GM12878 (cell line): ENCODE data around the gene CTNNA3. TPM values are rescaled to one million over a fixed set of nuclear protein-coding genes. Genes with fewer than 3 reads are reported as not detected.

Source experiments
- ATAC-seq: fragments of 200-7000 bp; cut with Tn5 transposase; 3 replicates; pipeline ENCODE4 v1.9.1; 2020; ENCODE audit warnings: mild to moderate bottlenecking, moderate library complexity
- BruUV-seq: library from RNA; stranded (reverse); fragments of 400-500 nt; replicated peaks from 2 replicates; lab custom pipeline; 2021; lab: Mats Ljungman, UMichigan
- CTCF ChIA-PET: fragments of 300-600 bp; sonication (Branson Sonifier 250); formaldehyde crosslinking; extraction: SDS; loops from one replicate; lab custom pipeline; 2021; ENCODE audit warnings: inconsistent platforms; lab: Yijun Ruan, JAX
- POLR2A ChIA-PET: fragments of 350-600 bp; formaldehyde crosslinking; extraction: SDS; loops from one replicate; lab custom pipeline; 2021; ENCODE audit warnings: inconsistent platforms; lab: Charles Lee
- RAD21 ChIA-PET: fragments of 300-600 bp; sonication (Branson Sonifier 250); formaldehyde crosslinking; loops from one replicate; lab custom pipeline; 2023; ENCODE audit warnings: antibody characterized with exemption; ENCODE audit not compliant: unreplicated experiment; lab: Charles Lee
- SMC1A ChIA-PET: fragments of 300-600 bp; sonication (Branson Sonifier 250); formaldehyde crosslinking; loops from one replicate; lab custom pipeline; 2023; ENCODE audit not compliant: unreplicated experiment, uncharacterized antibody; lab: Charles Lee
- DNase-seq: peaks from one replicate; pipeline ENCODE4 v3.0.0-alpha.2; 2011; ENCODE audit warnings: low read depth, low spot score
- FAIRE-seq: peaks from 3 replicates; lab custom pipeline; 2011; peaks lifted over from hg19 to GRCh38; lab: Jason Lieb, UNC
- H2AFZ ChIP-seq: 2 replicates; pipeline ENCODE4 v1.6.0; 2011; ENCODE audit warnings: low read depth, low read length, control low read depth; ENCODE audit not compliant: control insufficient read depth
- H3K27ac ChIP-seq: 2 replicates; pipeline ENCODE4 v1.5.1; 2011; ENCODE audit warnings: control low read depth; ENCODE audit not compliant: control insufficient read depth, insufficient read depth
- H3K27me3 ChIP-seq, 2 experiments: replicated peaks in 1 of 2; 2 replicates each; pipeline versions ENCODE4 v1.6.0 to v1.6.1; 2011; ENCODE audit warnings: low read length in 1 of 2; ENCODE audit not compliant: control insufficient read depth in 2 of 2, insufficient read depth in 2 of 2
- H3K36me3 ChIP-seq, 2 experiments: 2 replicates each; pipeline ENCODE4 v1.5.1; 2011; ENCODE audit warnings: low read length in 1 of 2; ENCODE audit not compliant: control insufficient read depth in 2 of 2, insufficient read depth in 2 of 2
- H3K4me1 ChIP-seq: 2 replicates; pipeline ENCODE4 v1.6.1; 2011; ENCODE audit warnings: mild to moderate bottlenecking, low read length, moderate library complexity, mixed read lengths; ENCODE audit not compliant: control insufficient read depth, insufficient read depth
- H3K4me2 ChIP-seq: 2 replicates; pipeline ENCODE4 v1.6.0; 2011; ENCODE audit warnings: control low read depth; ENCODE audit not compliant: control insufficient read depth, insufficient read depth
- H3K4me3 ChIP-seq: fragments of 200-600 bp; sonication (generic); 2 replicates; pipeline ENCODE4 v1.5.1; 2016
- H3K79me2 ChIP-seq: 2 replicates; pipeline ENCODE4 v1.6.0; 2011; ENCODE audit warnings: low read length; ENCODE audit not compliant: control insufficient read depth, insufficient read depth
- H3K9ac ChIP-seq: 2 replicates; pipeline ENCODE4 v1.8.0; 2011; ENCODE audit warnings: low read length, control low read depth, mixed read lengths; ENCODE audit not compliant: control insufficient read depth, insufficient read depth
- H3K9me3 ChIP-seq: replicated peaks from 3 replicates; pipeline ENCODE4 v1.5.1; 2011; ENCODE audit warnings: mild to moderate bottlenecking, low read length; ENCODE audit not compliant: control insufficient read depth, insufficient read depth
- H4K20me1 ChIP-seq: 2 replicates; pipeline ENCODE4 v1.6.0; 2011; ENCODE audit not compliant: control insufficient read depth, insufficient read depth
- ATF3 ChIP-seq: IDR thresholded peaks from 2 replicates; pipeline ENCODE4 v1.6.1; 2011; ENCODE audit warnings: low read depth, mild to moderate bottlenecking, low read length, moderate library complexity, borderline replicate concordance; ENCODE audit errors: extremely low read depth
- BCLAF1 ChIP-seq: fragments of 450-650 bp; IDR thresholded peaks from 2 replicates; pipeline ENCODE4 v1.6.1; 2017; ENCODE audit warnings: antibody characterized with exemption, mild to moderate bottlenecking, moderate library complexity
- BRCA1 ChIP-seq: IDR thresholded peaks from 2 replicates; pipeline ENCODE4 v1.6.1; 2011; ENCODE audit warnings: low read depth, low read length, improper control_type of control experiment
- CEBPB ChIP-seq, 2 experiments: fragments of 150-350 bp in 1 of 2; IDR thresholded peaks; 2 replicates each; pipeline ENCODE4 v1.6.1; 2012 to 2014; ENCODE audit warnings: low read depth in 2 of 2, low read length in 2 of 2, borderline replicate concordance in 1 of 2, inconsistent platforms in 1 of 2
- HCFC1 ChIP-seq: fragments of 150-350 bp; IDR thresholded peaks from 2 replicates; pipeline ENCODE4 v1.6.1; 2014; ENCODE audit warnings: low read length
- IRF4 ChIP-seq: IDR thresholded peaks from 2 replicates; pipeline ENCODE4 v1.6.1; 2011; ENCODE audit warnings: low read depth, low read length
- KLF5 ChIP-seq: fragments of 450-650 bp; IDR thresholded peaks from 2 replicates; pipeline ENCODE4 v1.6.1; 2014; ENCODE audit warnings: mild to moderate bottlenecking; ENCODE audit not compliant: partially characterized antibody
- NBN ChIP-seq: fragments of 450-650 bp; IDR thresholded peaks from 2 replicates; pipeline ENCODE4 v1.6.1; 2016
- STAT3 ChIP-seq: IDR thresholded peaks from 2 replicates; pipeline ENCODE4 v1.6.1; 2011; ENCODE audit warnings: low read depth, low read length, improper control_type of control experiment
- TAF1 ChIP-seq: IDR thresholded peaks from 2 replicates; pipeline ENCODE4 v1.6.1; 2011; ENCODE audit warnings: mild to moderate bottlenecking, low read depth, low read length, borderline replicate concordance
- TCF7 ChIP-seq: IDR thresholded peaks from 2 replicates; pipeline ENCODE4 v1.6.1; 2014; ENCODE audit warnings: antibody characterized with exemption, borderline replicate concordance
- USF1 ChIP-seq: IDR thresholded peaks from 2 replicates; pipeline ENCODE4 v1.6.1; 2011; ENCODE audit warnings: borderline replicate concordance, low read depth, mild to moderate bottlenecking, moderate library complexity, mixed read lengths, low read length; ENCODE audit not compliant: insufficient read depth; ENCODE audit errors: extremely low read length
- ZNF207 ChIP-seq: fragments of 450-650 bp; IDR thresholded peaks from 2 replicates; pipeline ENCODE4 v1.6.1; 2014; ENCODE audit warnings: antibody characterized with exemption, mild to moderate bottlenecking, borderline replicate concordance
- ZZZ3 ChIP-seq: IDR thresholded peaks from 2 replicates; pipeline ENCODE4 v1.6.1; 2011; ENCODE audit warnings: low read depth; ENCODE audit not compliant: control insufficient read depth, insufficient read length
- WGBS: methylation state at CpG from one replicate; pipeline ENCODE4 v1.1.6; 2016; ENCODE audit warnings: low lambda C conversion rate; ENCODE audit not compliant: insufficient replicate concordance, insufficient coverage; ENCODE audit errors: missing lambda C conversion rate; 5-methylcytosine and 5-hydroxymethylcytosine counted together
- in situ Hi-C: fragments of 300-500 bp; cut with MboI; formaldehyde crosslinking; loops from 9 replicates; pipeline ENCODE4 v1.14.3; 2018; ENCODE audit warnings: mixed read lengths
- intact Hi-C: fragments of 100-400 bp; cut with micrococcal nuclease; formaldehyde crosslinking; loops from one replicate; pipeline ENCODE4 v1.14.2; 2022; ENCODE audit not compliant: unreplicated experiment
- polyA plus RNA-seq, 11 experiments: library from polyadenylated mRNA; depleted of rRNA in 4 of 11; unstranded in 6 of 11; stranded (reverse) in 5 of 11; fragments of >200 nt; fragmentation: Nextera tagmentation in 4 of 11; fragmentation: Illumina TruSeq in 1 of 11; extraction: Ambion mirVana in 4 of 11; extraction: Trizol in 1 of 11; gene quantifications; 1 replicate in 1 of 11; 2 replicates in 10 of 11; pipeline versions ENCODE4 v1.2.1 to v1.2.3, GENCODE V29; 2011 to 2016; ENCODE audit warnings: inconsistent platforms in 2 of 11, missing spikeins in 2 of 11, low read depth in 1 of 11
- total RNA-seq, 4 experiments: library from RNA; depleted of rRNA in 3 of 4; stranded (reverse); fragments of >200 nt in 3 of 4; fragmentation: Illumina TruSeq in 1 of 4; extraction: Trizol in 1 of 4; gene quantifications; 2 replicates each; pipeline versions ENCODE4 v1.2.1 to v1.2.3, GENCODE V29; 2013 to 2021

Gene CTNNA3
- total and polyA plus RNA-seq, 10 of the 15 experiments (the other 5 are each of a cell fraction or from before 2014, with no cell fraction given), result under 0.01 to 4.5 (median 0.22) TPM; not detected in 2

- CTCF ChIA-PET, result no interaction called here
- H3K9me3 ChIP-seq, result no peaks in the 10 kb centered on the region
- H3K4me2 ChIP-seq, result no peak overlapping the region
- H4K20me1 ChIP-seq, result no peaks in the 10 kb centered on the region
- FAIRE-seq, result no peak
- no TSS peak for BruUV-seq
- no peaks in the 10 kb centered on the region for H3K36me3 ChIP-seq
- in situ Hi-C loops (no loop called here), intact Hi-C loops (no loop called here)
- no peak for TF ChIP-seq BCLAF1
- TF ChIP-seq STAT3, result no peak
- no peak for TF ChIP-seq ZZZ3
- no peak for TF ChIP-seq NBN
- no peak for TF ChIP-seq USF1
- no peak for TF ChIP-seq CEBPB (IDR thresholded peaks at IDR 0.05; ENCODE audit: borderline replicate concordance in 1 of 2, low read depth in 2 of 2, low read length in 2 of 2)
- TF ChIP-seq TCF7, result no peak
- no peak for TF ChIP-seq TAF1
- no peak for TF ChIP-seq IRF4
- TF ChIP-seq ZNF207, result no peak
- no peak for TF ChIP-seq ATF3
- TF ChIP-seq BRCA1, result no peak
- TF ChIP-seq KLF5, result no peak
- TF ChIP-seq HCFC1, result no peak
- no peak overlapping the region for H3K9ac ChIP-seq
- SMC1A ChIA-PET, result interaction anchor here (0.9 to 1.2 kb wide), 2 partner anchors 13 to 28 kb away, joined by 3 read pairs; no protein-coding TSS in a partner anchor
- H3K27ac ChIP-seq, result no peak overlapping the region
- no peak for DNase-seq
- H3K79me2 ChIP-seq, result no peaks in the 10 kb centered on the region
- H3K27me3 ChIP-seq, result no peaks in the 10 kb centered on the region
- no peak for ATAC-seq
- no peaks in the 10 kb centered on the region for H3K4me1 ChIP-seq
- no peak overlapping the region for H2AFZ ChIP-seq
- RAD21 ChIA-PET, result no interaction called here
- H3K4me3 ChIP-seq, result no peak overlapping the region
- POLR2A ChIA-PET, result no interaction called here
- WGBS, result 34% methylated on average over 25 of the region's 30 CpGs
Measured at GRCh38 chr10:66651308-66652082, 1044.5 kb downstream of the CTNNA3 start.
